HEK293 (cell line): Measurements from ENCODE around the gene TRIM36.

Source experiments
- GFI1B ChIP-seq: fragments of 450-650 bp; formaldehyde crosslinking; IDR thresholded peaks from 2 replicates; pipeline ENCODE4 v1.5.1; 2016; ENCODE audit warnings: missing biosample characterization, missing genetic modification characterization
- ZBTB7A ChIP-seq: fragments of 450-650 bp; formaldehyde crosslinking; IDR thresholded peaks from 2 replicates; pipeline ENCODE4 v1.5.1; 2016; ENCODE audit warnings: low read depth, missing biosample characterization, missing genetic modification characterization
- TF ChIP-seq, protein P1 (sequence below): fragments of 450-650 bp; formaldehyde crosslinking; IDR thresholded peaks from 2 replicates; pipeline ENCODE4 v1.5.1; 2016; ENCODE audit warnings: missing biosample characterization, missing genetic modification characterization
- TF ChIP-seq, protein P2 (sequence below): fragments of 450-650 bp; formaldehyde crosslinking; IDR thresholded peaks from 2 replicates; pipeline ENCODE4 v1.5.1; 2016; ENCODE audit warnings: missing biosample characterization, missing genetic modification characterization, borderline replicate concordance
- TF ChIP-seq, protein P3 (sequence below): fragments of 450-650 bp; formaldehyde crosslinking; IDR thresholded peaks from 2 replicates; pipeline ENCODE4 v1.5.1; 2016; ENCODE audit warnings: missing biosample characterization, missing genetic modification characterization

DNA sequence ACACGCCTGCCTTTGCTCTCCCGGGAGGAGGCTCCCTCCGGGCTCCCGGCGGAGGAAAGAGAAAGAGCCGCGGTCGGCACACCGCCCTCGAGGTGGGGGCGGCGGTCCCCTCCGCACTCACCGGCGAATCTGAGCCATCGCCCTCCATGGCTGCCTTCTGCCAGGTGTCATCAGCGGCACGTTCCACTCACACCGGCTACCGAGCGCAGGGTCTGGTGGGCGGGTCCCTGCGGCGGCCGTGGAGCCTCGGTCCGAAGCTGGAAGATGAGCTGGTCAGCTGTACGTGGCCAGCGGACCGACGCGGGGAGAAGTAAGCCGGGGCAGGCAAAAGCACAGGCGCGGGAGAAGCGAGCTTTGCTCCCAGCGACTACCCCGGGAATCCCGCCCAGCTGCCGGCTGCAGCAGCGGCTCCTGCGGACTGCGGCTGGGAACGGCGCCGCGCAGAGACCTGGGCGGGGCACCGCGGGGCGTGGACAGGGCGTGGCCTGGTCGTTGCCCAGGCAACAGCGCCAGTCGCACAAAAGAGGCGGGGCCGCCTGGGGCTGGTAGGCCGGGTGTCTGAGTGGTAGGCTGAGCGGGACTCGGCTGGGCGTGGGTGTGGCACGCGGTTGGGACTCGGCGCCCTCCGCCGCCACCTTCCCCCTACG lies at the start of gene TRIM36:
- TF ChIP-seq GFI1B (tag by site-specific recombination) (no peak), ZBTB7A (tag by site-specific recombination) (no peak)
- TF ChIP-seq, protein P1, sequence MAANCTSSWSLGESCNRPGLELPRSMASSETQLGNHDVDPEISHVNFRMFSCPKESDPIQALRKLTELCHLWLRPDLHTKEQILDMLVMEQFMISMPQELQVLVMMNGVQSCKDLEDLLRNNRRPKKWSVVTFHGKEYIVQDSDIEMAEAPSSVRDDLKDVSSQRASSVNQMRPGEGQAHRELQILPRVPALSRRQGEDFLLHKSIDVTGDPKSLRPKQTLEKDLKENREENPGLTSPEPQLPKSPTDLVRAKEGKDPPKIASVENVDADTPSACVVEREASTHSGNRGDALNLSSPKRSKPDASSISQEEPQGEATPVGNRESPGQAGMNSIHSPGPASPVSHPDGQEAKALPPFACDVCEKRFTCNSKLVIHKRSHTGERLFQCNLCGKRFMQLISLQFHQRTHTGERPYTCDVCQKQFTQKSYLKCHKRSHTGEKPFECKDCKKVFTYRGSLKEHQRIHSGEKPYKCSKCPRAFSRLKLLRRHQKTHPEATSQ (tag by site-specific recombination) = no peak
- TF ChIP-seq, protein P2, sequence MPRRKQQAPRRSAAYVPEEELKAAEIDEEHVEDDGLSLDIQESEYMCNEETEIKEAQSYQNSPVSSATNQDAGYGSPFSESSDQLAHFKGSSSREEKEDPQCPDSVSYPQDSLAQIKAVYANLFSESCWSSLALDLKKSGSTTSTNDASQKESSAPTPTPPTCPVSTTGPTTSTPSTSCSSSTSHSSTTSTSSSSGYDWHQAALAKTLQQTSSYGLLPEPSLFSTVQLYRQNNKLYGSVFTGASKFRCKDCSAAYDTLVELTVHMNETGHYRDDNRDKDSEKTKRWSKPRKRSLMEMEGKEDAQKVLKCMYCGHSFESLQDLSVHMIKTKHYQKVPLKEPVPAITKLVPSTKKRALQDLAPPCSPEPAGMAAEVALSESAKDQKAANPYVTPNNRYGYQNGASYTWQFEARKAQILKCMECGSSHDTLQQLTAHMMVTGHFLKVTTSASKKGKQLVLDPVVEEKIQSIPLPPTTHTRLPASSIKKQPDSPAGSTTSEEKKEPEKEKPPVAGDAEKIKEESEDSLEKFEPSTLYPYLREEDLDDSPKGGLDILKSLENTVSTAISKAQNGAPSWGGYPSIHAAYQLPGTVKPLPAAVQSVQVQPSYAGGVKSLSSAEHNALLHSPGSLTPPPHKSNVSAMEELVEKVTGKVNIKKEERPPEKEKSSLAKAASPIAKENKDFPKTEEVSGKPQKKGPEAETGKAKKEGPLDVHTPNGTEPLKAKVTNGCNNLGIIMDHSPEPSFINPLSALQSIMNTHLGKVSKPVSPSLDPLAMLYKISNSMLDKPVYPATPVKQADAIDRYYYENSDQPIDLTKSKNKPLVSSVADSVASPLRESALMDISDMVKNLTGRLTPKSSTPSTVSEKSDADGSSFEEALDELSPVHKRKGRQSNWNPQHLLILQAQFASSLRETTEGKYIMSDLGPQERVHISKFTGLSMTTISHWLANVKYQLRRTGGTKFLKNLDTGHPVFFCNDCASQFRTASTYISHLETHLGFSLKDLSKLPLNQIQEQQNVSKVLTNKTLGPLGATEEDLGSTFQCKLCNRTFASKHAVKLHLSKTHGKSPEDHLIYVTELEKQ (tag by site-specific recombination) = no peak
- TF ChIP-seq, protein P3, sequence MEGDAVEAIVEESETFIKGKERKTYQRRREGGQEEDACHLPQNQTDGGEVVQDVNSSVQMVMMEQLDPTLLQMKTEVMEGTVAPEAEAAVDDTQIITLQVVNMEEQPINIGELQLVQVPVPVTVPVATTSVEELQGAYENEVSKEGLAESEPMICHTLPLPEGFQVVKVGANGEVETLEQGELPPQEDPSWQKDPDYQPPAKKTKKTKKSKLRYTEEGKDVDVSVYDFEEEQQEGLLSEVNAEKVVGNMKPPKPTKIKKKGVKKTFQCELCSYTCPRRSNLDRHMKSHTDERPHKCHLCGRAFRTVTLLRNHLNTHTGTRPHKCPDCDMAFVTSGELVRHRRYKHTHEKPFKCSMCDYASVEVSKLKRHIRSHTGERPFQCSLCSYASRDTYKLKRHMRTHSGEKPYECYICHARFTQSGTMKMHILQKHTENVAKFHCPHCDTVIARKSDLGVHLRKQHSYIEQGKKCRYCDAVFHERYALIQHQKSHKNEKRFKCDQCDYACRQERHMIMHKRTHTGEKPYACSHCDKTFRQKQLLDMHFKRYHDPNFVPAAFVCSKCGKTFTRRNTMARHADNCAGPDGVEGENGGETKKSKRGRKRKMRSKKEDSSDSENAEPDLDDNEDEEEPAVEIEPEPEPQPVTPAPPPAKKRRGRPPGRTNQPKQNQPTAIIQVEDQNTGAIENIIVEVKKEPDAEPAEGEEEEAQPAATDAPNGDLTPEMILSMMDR = peak; percentile 76; the same call in 1 of the 2 replicates
